GM23248 (cell line): ENCODE results near the gene CLIP2. TPM values are rescaled to one million over a fixed set of nuclear protein-coding genes. Genes with fewer than 3 reads are reported as not detected.
A peak's percentile ranks its signal among the peaks of the same experiment; 100 is the strongest.
"Not testable (repeated sequence)": the region's sequence is repeated elsewhere in the genome, so short reads cannot be mapped to it uniquely, and the experiment has no call there.

Source experiments
- DNase-seq: peaks from one replicate; pipeline ENCODE4 v3.0.0-alpha.2; 2015
- H2AFZ ChIP-seq: fragments of 200-600 bp; sonication (generic); 2 replicates; pipeline ENCODE4 v1.6.1; 2016; ENCODE audit warnings: antibody characterized with exemption
- H3F3A ChIP-seq: fragments of 200-600 bp; sonication (generic); 2 replicates; pipeline ENCODE4 v1.6.1; 2016; ENCODE audit warnings: mild to moderate bottlenecking, antibody characterized with exemption, mixed run types; ENCODE audit not compliant: insufficient read depth
- H3K27ac ChIP-seq: fragments of 200-600 bp; sonication (generic); 2 replicates; pipeline ENCODE4 v1.5.1; 2016; ENCODE audit warnings: mild to moderate bottlenecking
- H3K27me3 ChIP-seq: fragments of 200-600 bp; sonication (generic); replicated peaks from 2 replicates; pipeline ENCODE4 v1.6.1; 2016; ENCODE audit warnings: mild to moderate bottlenecking; ENCODE audit not compliant: insufficient read depth
- H3K36me3 ChIP-seq: fragments of 200-600 bp; sonication (generic); 2 replicates; pipeline ENCODE4 v1.6.1; 2016; ENCODE audit warnings: low read depth, mild to moderate bottlenecking
- H3K4me1 ChIP-seq: fragments of 200-600 bp; sonication (generic); 2 replicates; pipeline ENCODE4 v1.6.1; 2016; ENCODE audit warnings: mild to moderate bottlenecking; ENCODE audit not compliant: insufficient read depth
- H3K4me2 ChIP-seq: fragments of 200-600 bp; sonication (generic); one replicate; pipeline ENCODE4 v1.6.1; 2016; ENCODE audit warnings: mild to moderate bottlenecking; ENCODE audit not compliant: unreplicated experiment
- H3K4me3 ChIP-seq: fragments of 200-600 bp; sonication (generic); 2 replicates; pipeline ENCODE4 v1.5.1; 2016; ENCODE audit warnings: mild to moderate bottlenecking
- H3K79me2 ChIP-seq: fragments of 200-600 bp; sonication (generic); 2 replicates; pipeline ENCODE4 v1.6.1; 2016; ENCODE audit warnings: mild to moderate bottlenecking; ENCODE audit not compliant: insufficient read depth
- H3K9ac ChIP-seq: fragments of 200-600 bp; sonication (generic); 2 replicates; pipeline ENCODE4 v1.6.1; 2016; ENCODE audit warnings: mild to moderate bottlenecking
- H3K9me2 ChIP-seq: fragments of 200-600 bp; sonication (generic); 2 replicates; pipeline ENCODE4 v1.6.1; 2016; ENCODE audit warnings: mixed run types, mild to moderate bottlenecking, moderate library complexity; ENCODE audit not compliant: insufficient read depth
- H3K9me3 ChIP-seq: fragments of 200-600 bp; sonication (generic); one replicate; pipeline ENCODE4 v1.6.1; 2017; ENCODE audit warnings: low read depth
- H4K20me1 ChIP-seq: fragments of 200-600 bp; sonication (generic); 2 replicates; pipeline ENCODE4 v1.6.0; 2016; ENCODE audit not compliant: insufficient read depth
- EZH2 ChIP-seq: fragments of 200-600 bp; sonication (generic); IDR thresholded peaks from 2 replicates; pipeline ENCODE4 v1.6.1; 2018; ENCODE audit warnings: antibody characterized with exemption, mild to moderate bottlenecking; ENCODE audit not compliant: insufficient read depth, poor library complexity, severe bottlenecking
- EZH2phosphoT487 ChIP-seq: fragments of 200-600 bp; sonication (generic); IDR thresholded peaks from 2 replicates; pipeline ENCODE4 v1.6.1; 2018; ENCODE audit warnings: antibody characterized with exemption, moderate library complexity, mild to moderate bottlenecking, low read depth; ENCODE audit not compliant: insufficient read depth
- WGBS, 2 experiments: methylation state at CpG; one replicate each; pipeline ENCODE4 v1.1.6; 2015 to 2017; ENCODE audit warnings: low lambda C conversion rate in 2 of 2, low coverage in 1 of 2; ENCODE audit errors: missing lambda C conversion rate in 2 of 2; 5-methylcytosine and 5-hydroxymethylcytosine counted together
- in situ Hi-C: fragments of 300-500 bp; cut with MboI; formaldehyde crosslinking; loops from 2 replicates; pipeline ENCODE4 v1.15.0; 2020
- polyA plus RNA-seq: library from polyadenylated mRNA; unstranded; fragments of >200 nt; fragmentation: Nextera tagmentation; extraction: Ambion mirVana; gene quantifications from 2 replicates; pipeline ENCODE4 v1.2.1, GENCODE V29; 2016
- total RNA-seq: library from RNA; depleted of rRNA; stranded (reverse); fragments of >200 nt; shearing (Covaris generic); gene quantifications from 2 replicates; pipeline ENCODE4 v1.2.3, GENCODE V29; 2014

Gene CLIP2
- total and polyA plus RNA-seq, 2 experiments from 2014 or later: 13.2 to 40.7 TPM

DNA sequence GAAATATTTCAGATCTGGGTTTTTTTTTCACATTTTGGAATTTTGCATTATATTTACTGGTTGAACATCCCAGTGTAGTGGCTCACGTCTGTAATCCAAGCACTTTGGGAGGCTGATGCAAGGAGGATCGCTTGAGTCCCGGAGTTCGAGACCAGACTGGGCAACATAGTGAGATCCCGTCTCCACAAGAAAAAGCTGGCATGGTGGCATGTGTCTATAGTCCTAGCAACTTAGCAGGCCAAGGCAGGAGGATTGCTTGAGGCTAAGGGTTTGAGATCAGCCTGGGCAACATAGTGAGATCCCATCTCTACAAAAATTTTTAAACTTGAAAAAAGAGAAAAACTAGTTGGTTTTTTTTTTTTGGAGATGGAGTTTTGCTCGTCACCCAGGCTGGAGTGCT lies 41.1 kb upstream of the CLIP2 start:
- no peak overlapping the region for H2AFZ ChIP-seq
- no peak overlapping the region for H3K9ac ChIP-seq
- H3K79me2 ChIP-seq: peaks cover 9% of the 10 kb centered on the region
- in situ Hi-C loops: loop anchor here (25.0 kb wide), 1 partner anchor 139 kb away; no protein-coding TSS in a partner anchor
- no peaks in the 10 kb centered on the region for H3F3A ChIP-seq
- no peaks in the 10 kb centered on the region for H3K27me3 ChIP-seq
- no peak overlapping the region for H3K27ac ChIP-seq
- TF ChIP-seq EZH2: no peak
- no peak for TF ChIP-seq EZH2phosphoT487
- peaks cover 3% of the 10 kb centered on the region; the same call in 1 of the 2 replicates for H3K4me1 ChIP-seq
- no peak overlapping the region for H3K4me2 ChIP-seq
- no peaks in the 10 kb centered on the region for H4K20me1 ChIP-seq
- H3K9me2 ChIP-seq: no peaks in the 10 kb centered on the region
- DNase-seq: no peak
- WGBS, 2 experiments: 91 to 93% methylated on average over 6 of the region's 6 CpGs
- peaks cover 6% of the 10 kb centered on the region; the same call in 1 of the 2 replicates for H3K36me3 ChIP-seq
- no peaks in the 10 kb centered on the region for H3K9me3 ChIP-seq
- H3K4me3 ChIP-seq: no peak overlapping the region

DNA sequence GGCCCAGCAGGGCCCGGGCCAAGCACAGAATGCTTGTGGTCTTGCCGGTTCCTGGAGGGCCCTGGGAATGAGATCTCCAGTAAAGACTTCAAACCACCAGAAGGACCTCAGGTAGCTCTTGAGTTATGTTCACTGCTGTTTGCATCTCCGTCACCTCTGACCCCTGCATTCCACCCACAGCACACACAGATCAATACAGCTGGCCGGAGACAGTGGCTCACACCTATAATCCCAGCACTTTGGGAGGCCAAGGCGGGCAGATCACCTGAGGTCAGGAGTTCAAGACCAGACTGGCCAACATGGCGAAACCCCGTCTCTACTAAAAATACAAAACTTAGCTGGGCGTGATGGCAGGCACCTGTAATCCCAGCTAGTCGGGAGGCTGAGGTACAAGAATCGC lies 40.1 kb upstream of the CLIP2 start:
- 91 to 93% methylated on average over 10 of the region's 10 CpGs for WGBS, 2 experiments
- not testable (repeated sequence) for H3K4me1 ChIP-seq, H4K20me1 ChIP-seq, H3K9ac ChIP-seq, H3K27ac ChIP-seq, H3K9me2 ChIP-seq, H3K9me3 ChIP-seq, H3F3A ChIP-seq, H2AFZ ChIP-seq, H3K36me3 ChIP-seq, H3K4me2 ChIP-seq, H3K27me3 ChIP-seq, H3K4me3 ChIP-seq, DNase-seq
- in situ Hi-C loops: loop anchor here (25.0 kb wide), 1 partner anchor 138 kb away; no protein-coding TSS in a partner anchor
- peaks cover 18% of the 10 kb centered on the region for H3K79me2 ChIP-seq

DNA sequence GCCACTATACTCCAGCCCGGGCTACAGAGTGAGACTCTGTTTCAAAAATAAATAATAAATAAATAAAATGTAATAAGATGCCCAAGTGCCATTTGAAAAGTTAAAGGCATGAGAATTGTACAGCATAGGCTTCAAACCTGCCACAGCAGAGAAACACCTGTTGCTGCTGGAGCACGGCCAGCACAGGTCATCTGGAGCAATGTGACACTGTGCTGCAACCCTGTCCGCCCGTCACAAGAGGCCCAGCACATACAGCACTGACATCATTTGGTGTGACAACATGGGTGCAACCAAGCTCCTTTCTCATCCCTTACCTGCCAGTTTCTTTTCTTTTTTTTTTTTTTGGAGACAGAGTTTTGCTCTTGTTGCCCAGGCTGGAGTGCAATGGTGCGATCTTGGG lies 36.3 kb upstream of the CLIP2 start:
- WGBS, 2 experiments: 64 to 70% methylated on average over 5 of the region's 5 CpGs
- Histone ChIP-seq H3F3A (peaks cover 18% of the 10 kb centered on the region), H3K27ac (no peak overlapping the region), H3K4me1 (peaks cover 21% of the 10 kb centered on the region), H3K4me2 (peak overlapping the region; percentile 84), H3K9ac (peak overlapping the region; percentile 88), H4K20me1 (no peaks in the 10 kb centered on the region), H2AFZ (no peak overlapping the region), H3K36me3 (peaks cover 3% of the 10 kb centered on the region; the same call in 1 of the 2 replicates), H3K9me2 (no peaks in the 10 kb centered on the region), H3K27me3 (no peaks in the 10 kb centered on the region), H3K79me2 (peaks cover 26% of the 10 kb centered on the region), H3K4me3 (peak overlapping the region; percentile 85), H3K9me3 (no peaks in the 10 kb centered on the region)
- TF ChIP-seq EZH2phosphoT487 (no peak), EZH2 (no peak)
- no peak for DNase-seq
- in situ Hi-C loops: no loop called here

DNA sequence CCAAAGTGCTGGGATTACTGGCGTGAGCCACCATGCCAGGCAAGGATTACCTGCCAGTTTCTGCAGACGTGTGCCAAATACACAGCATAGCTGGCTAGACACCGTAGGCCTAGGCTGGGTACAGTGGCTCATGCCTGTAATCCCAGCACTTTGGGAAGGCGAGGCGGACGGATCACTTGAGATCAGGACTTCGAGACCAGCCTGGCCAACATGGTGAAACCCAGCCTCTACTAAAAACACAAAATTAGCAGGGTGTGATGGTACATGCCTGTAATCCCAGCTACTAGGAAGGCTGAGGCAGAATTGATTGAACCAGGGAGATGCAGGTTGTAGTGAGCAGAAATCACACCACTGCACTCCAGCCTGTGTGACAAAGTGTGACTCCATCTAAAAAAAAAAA lies 35.9 kb upstream of the CLIP2 start:
- no peak for DNase-seq
- H2AFZ ChIP-seq: peak overlapping the region; percentile 96
- no peaks in the 10 kb centered on the region for H4K20me1 ChIP-seq
- H3K36me3 ChIP-seq: peaks cover 3% of the 10 kb centered on the region; the same call in 1 of the 2 replicates
- peak overlapping the region; percentile 88 for H3K9ac ChIP-seq
- no peaks in the 10 kb centered on the region for H3K9me2 ChIP-seq
- H3K4me3 ChIP-seq: peak overlapping the region; percentile 85
- in situ Hi-C loops: no loop called here
- H3K4me1 ChIP-seq: peaks cover 21% of the 10 kb centered on the region
- H3K27me3 ChIP-seq: no peaks in the 10 kb centered on the region
- H3K79me2 ChIP-seq: peaks cover 26% of the 10 kb centered on the region
- H3K4me2 ChIP-seq: peak overlapping the region; percentile 84
- 0 out of 2 replicates have a peak overlapping the region, but pooled peaks have one; percentile 89 for H3K27ac ChIP-seq
- H3F3A ChIP-seq: peaks cover 18% of the 10 kb centered on the region
- no peaks in the 10 kb centered on the region for H3K9me3 ChIP-seq
- TF ChIP-seq EZH2phosphoT487: no peak
- no peak for TF ChIP-seq EZH2
- 36 to 44% methylated on average over 7 of the region's 7 CpGs for WGBS, 2 experiments

DNA sequence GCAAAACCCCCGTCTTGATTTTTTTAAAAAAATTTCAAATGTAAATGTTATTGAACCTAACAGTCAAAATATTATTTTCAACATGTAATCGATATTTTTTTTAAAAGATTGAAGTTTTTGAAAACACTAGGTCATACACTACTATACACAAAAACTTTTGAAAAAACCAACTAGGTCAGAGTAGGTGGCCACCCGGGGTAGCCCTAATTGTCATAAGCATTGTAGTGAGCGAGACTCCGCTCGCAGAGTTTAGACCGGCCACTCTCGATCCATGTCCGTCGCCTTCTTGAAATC lies 35.4 kb upstream of the CLIP2 start:
- Histone ChIP-seq H3K9ac (peak overlapping the region; percentile 88), H3K9me2 (no peaks in the 10 kb centered on the region), H3F3A (peaks cover 18% of the 10 kb centered on the region), H3K4me3 (peak overlapping the region; percentile 85), H3K36me3 (peaks cover 3% of the 10 kb centered on the region; the same call in 1 of the 2 replicates), H3K27me3 (no peaks in the 10 kb centered on the region), H4K20me1 (no peaks in the 10 kb centered on the region), H3K27ac (peak overlapping the region; percentile 89), H3K9me3 (no peaks in the 10 kb centered on the region), H2AFZ (peak overlapping the region; percentile 96), H3K4me2 (peak overlapping the region; percentile 84), H3K79me2 (peaks cover 26% of the 10 kb centered on the region), H3K4me1 (peaks cover 21% of the 10 kb centered on the region)
- TF ChIP-seq EZH2phosphoT487: no peak
- no peak for TF ChIP-seq EZH2
- DNase-seq: peak; percentile 50
- 0 to 1% methylated on average over 10 of the region's 10 CpGs for WGBS, 2 experiments
- in situ Hi-C loops: no loop called here
